DND-41 (cell line): ENCODE data around the gene SLC2A6.

Experiments
- ATAC-seq: fragments of 200-7000 bp; cut with Tn5 transposase; 3 replicates; pipeline ENCODE4 v1.9.1; 2021; ENCODE audit warnings: low read depth; ENCODE audit not compliant: insufficient read depth
- DNase-seq: peaks from one replicate; pipeline ENCODE4 v3.0.0-alpha.2; 2020
- H2AFZ ChIP-seq: 2 replicates; pipeline ENCODE4 v1.6.0; 2012; ENCODE audit warnings: low read depth, low read length
- H3K27ac ChIP-seq: 2 replicates; pipeline ENCODE4 v1.5.1; 2012; ENCODE audit warnings: low read length, inconsistent platforms
- H3K27me3 ChIP-seq: fragments of 200-600 bp; sonication (generic); 2 replicates; pipeline ENCODE4 v1.6.0; 2012; ENCODE audit warnings: low read length, mild to moderate bottlenecking, inconsistent platforms; ENCODE audit not compliant: insufficient read depth, poor library complexity
- H3K36me3 ChIP-seq: 2 replicates; pipeline ENCODE4 v1.5.1; 2012; ENCODE audit warnings: low read length, inconsistent platforms; ENCODE audit not compliant: insufficient read depth
- H3K4me1 ChIP-seq: 2 replicates; pipeline ENCODE4 v1.5.1; 2012; ENCODE audit warnings: mild to moderate bottlenecking, low read length; ENCODE audit not compliant: insufficient read depth
- H3K4me2 ChIP-seq: 2 replicates; pipeline ENCODE4 v1.6.0; 2012; ENCODE audit warnings: mild to moderate bottlenecking, moderate library complexity, low read length, inconsistent platforms; ENCODE audit not compliant: insufficient read depth
- H3K4me3 ChIP-seq, 2 experiments: fragments of 200-600 bp in 1 of 2; shearing (Covaris generic) in 1 of 2; 2 replicates each; pipeline ENCODE4 v1.5.1; 2012 to 2016; ENCODE audit warnings: inconsistent platforms in 2 of 2, low read length in 2 of 2, mild to moderate bottlenecking in 2 of 2, low read depth in 1 of 2, moderate library complexity in 1 of 2
- H3K79me2 ChIP-seq: 2 replicates; pipeline ENCODE4 v1.6.0; 2012; ENCODE audit warnings: low read length, inconsistent platforms; ENCODE audit not compliant: insufficient read depth
- H3K9ac ChIP-seq: 2 replicates; pipeline ENCODE4 v1.6.0; 2012; ENCODE audit warnings: low read depth, mild to moderate bottlenecking, inconsistent platforms, low read length, moderate library complexity
- H3K9me3 ChIP-seq: 2 replicates; pipeline ENCODE4 v1.5.1; 2012; ENCODE audit warnings: low read length, moderate library complexity, mild to moderate bottlenecking, inconsistent platforms; ENCODE audit not compliant: insufficient read depth, severe bottlenecking
- H4K20me1 ChIP-seq: 2 replicates; pipeline ENCODE4 v1.6.0; 2012; ENCODE audit warnings: low read length; ENCODE audit not compliant: insufficient read depth
- CTCF ChIP-seq: IDR thresholded peaks from 2 replicates; pipeline ENCODE4 v1.5.1; 2012; ENCODE audit warnings: borderline replicate concordance, low read length, moderate library complexity, mild to moderate bottlenecking; ENCODE audit not compliant: poor library complexity, severe bottlenecking; ENCODE audit errors: extremely low read depth
- EZH2 ChIP-seq: IDR thresholded peaks from 3 replicates; pipeline ENCODE4 v1.6.1; 2012; ENCODE audit warnings: borderline replicate concordance, low read depth, mild to moderate bottlenecking, moderate library complexity, low read length, inconsistent platforms; ENCODE audit not compliant: severe bottlenecking

SLC2A6 gene

GRCh38 chr9:133516256-133516960 lies 37.5 kb upstream of the SLC2A6 start:
- DNase-seq, result no peak

GRCh38 chr9:133515615-133516255 lies 36.8 kb upstream of the SLC2A6 start:
- Histone ChIP-seq H3K9me3 (no peaks in the 10 kb centered on the region), H3K27me3 (no peaks in the 10 kb centered on the region), H3K4me1 (no peaks in the 10 kb centered on the region), H2AFZ (no peak overlapping the region), H3K4me3 (no peak overlapping the region), H3K4me2 (no peak overlapping the region), H3K79me2 (no peaks in the 10 kb centered on the region), H4K20me1 (no peaks in the 10 kb centered on the region), H3K27ac (no peak overlapping the region), H3K9ac (no peak overlapping the region), H3K36me3 (no peaks in the 10 kb centered on the region)
- ATAC-seq (no peak), DNase-seq (no peak)
- TF ChIP-seq EZH2, result no peak

More at GRCh38 chr9:133516256-133516960, 37.5 kb upstream of the SLC2A6 start:
- H3K9ac ChIP-seq, result no peak overlapping the region
- no peak for ATAC-seq
- H3K79me2 ChIP-seq, result no peaks in the 10 kb centered on the region
- no peaks in the 10 kb centered on the region for H3K36me3 ChIP-seq
- TF ChIP-seq CTCF, result no peak
- no peak for TF ChIP-seq EZH2
- H3K4me3 ChIP-seq, result no peak overlapping the region
- H3K27ac ChIP-seq, result no peak overlapping the region
- H4K20me1 ChIP-seq, result no peaks in the 10 kb centered on the region
- no peaks in the 10 kb centered on the region for H3K27me3 ChIP-seq
- H2AFZ ChIP-seq, result no peak overlapping the region
- H3K4me2 ChIP-seq, result no peak overlapping the region
- H3K4me1 ChIP-seq, result no peaks in the 10 kb centered on the region
- H3K9me3 ChIP-seq, result no peaks in the 10 kb centered on the region

GRCh38 chr9:133515240-133515610 lies 36.3 kb upstream of the SLC2A6 start:
- Histone ChIP-seq H3K27ac (no peak overlapping the region), H2AFZ (no peak overlapping the region), H3K4me1 (no peaks in the 10 kb centered on the region), H3K9me3 (no peaks in the 10 kb centered on the region), H4K20me1 (no peaks in the 10 kb centered on the region), H3K4me3 (no peak overlapping the region), H3K27me3 (no peaks in the 10 kb centered on the region), H3K4me2 (no peak overlapping the region), H3K9ac (no peak overlapping the region), H3K79me2 (no peaks in the 10 kb centered on the region), H3K36me3 (no peaks in the 10 kb centered on the region)
- no peak for TF ChIP-seq CTCF
- ATAC-seq (no peak), DNase-seq (no peak)

GRCh38 chr9:133514460-133515239 lies 35.8 kb upstream of the SLC2A6 start:
- Histone ChIP-seq H3K4me1 (no peaks in the 10 kb centered on the region), H3K9me3 (no peaks in the 10 kb centered on the region), H4K20me1 (no peaks in the 10 kb centered on the region), H3K9ac (no peak overlapping the region), H3K4me3 (no peak overlapping the region), H3K4me2 (no peak overlapping the region), H2AFZ (no peak overlapping the region), H3K27ac (no peak overlapping the region), H3K27me3 (no peaks in the 10 kb centered on the region), H3K79me2 (no peaks in the 10 kb centered on the region), H3K36me3 (no peaks in the 10 kb centered on the region)
- DNase-seq, result no peak
- TF ChIP-seq CTCF, result no peak
- TF ChIP-seq EZH2, result no peak
- no peak for ATAC-seq
